BE2C (cell line): ENCODE results near the gene DACT2.

Source experiments
- DNase-seq: peaks from one replicate; pipeline ENCODE4 v3.0.0-alpha.2; 2020
- H3K27me3 ChIP-seq: fragments of 250-450 bp; sonication (Bioruptor Pico); 2 replicates; pipeline ENCODE4 v1.5.1; 2020; ENCODE audit warnings: mild to moderate bottlenecking
- H3K36me3 ChIP-seq: fragments of 250-450 bp; sonication (Bioruptor Pico); 2 replicates; pipeline ENCODE4 v1.5.1; 2020; ENCODE audit warnings: mild to moderate bottlenecking
- H3K4me1 ChIP-seq: fragments of 250-450 bp; sonication (Bioruptor Pico); 2 replicates; pipeline ENCODE4 v1.5.1; 2020
- H3K4me3 ChIP-seq: 2 replicates; pipeline ENCODE4 v1.5.1; 2011; ENCODE audit warnings: low read depth, low read length
- H3K9me3 ChIP-seq: fragments of 250-450 bp; sonication (Bioruptor Pico); 2 replicates; pipeline ENCODE4 v1.5.1; 2020
- TF ChIP-seq, protein P1 (sequence below): IDR thresholded peaks from 2 replicates; pipeline ENCODE4 v1.5.1; 2012; ENCODE audit warnings: mild to moderate bottlenecking, low read depth, low read length

The DACT2 gene

GRCh38 chr6:168365422-168366165 is 46.0 kb upstream of the DACT2 start:
- no peak for DNase-seq
- no peaks in the 10 kb centered on the region for H3K9me3 ChIP-seq
- TF ChIP-seq, protein P1, sequence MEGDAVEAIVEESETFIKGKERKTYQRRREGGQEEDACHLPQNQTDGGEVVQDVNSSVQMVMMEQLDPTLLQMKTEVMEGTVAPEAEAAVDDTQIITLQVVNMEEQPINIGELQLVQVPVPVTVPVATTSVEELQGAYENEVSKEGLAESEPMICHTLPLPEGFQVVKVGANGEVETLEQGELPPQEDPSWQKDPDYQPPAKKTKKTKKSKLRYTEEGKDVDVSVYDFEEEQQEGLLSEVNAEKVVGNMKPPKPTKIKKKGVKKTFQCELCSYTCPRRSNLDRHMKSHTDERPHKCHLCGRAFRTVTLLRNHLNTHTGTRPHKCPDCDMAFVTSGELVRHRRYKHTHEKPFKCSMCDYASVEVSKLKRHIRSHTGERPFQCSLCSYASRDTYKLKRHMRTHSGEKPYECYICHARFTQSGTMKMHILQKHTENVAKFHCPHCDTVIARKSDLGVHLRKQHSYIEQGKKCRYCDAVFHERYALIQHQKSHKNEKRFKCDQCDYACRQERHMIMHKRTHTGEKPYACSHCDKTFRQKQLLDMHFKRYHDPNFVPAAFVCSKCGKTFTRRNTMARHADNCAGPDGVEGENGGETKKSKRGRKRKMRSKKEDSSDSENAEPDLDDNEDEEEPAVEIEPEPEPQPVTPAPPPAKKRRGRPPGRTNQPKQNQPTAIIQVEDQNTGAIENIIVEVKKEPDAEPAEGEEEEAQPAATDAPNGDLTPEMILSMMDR, result no peak
- no peaks in the 10 kb centered on the region for H3K4me1 ChIP-seq
- H3K36me3 ChIP-seq, result no peaks in the 10 kb centered on the region
- H3K4me3 ChIP-seq, result no peak overlapping the region
- no peaks in the 10 kb centered on the region for H3K27me3 ChIP-seq

DNA sequence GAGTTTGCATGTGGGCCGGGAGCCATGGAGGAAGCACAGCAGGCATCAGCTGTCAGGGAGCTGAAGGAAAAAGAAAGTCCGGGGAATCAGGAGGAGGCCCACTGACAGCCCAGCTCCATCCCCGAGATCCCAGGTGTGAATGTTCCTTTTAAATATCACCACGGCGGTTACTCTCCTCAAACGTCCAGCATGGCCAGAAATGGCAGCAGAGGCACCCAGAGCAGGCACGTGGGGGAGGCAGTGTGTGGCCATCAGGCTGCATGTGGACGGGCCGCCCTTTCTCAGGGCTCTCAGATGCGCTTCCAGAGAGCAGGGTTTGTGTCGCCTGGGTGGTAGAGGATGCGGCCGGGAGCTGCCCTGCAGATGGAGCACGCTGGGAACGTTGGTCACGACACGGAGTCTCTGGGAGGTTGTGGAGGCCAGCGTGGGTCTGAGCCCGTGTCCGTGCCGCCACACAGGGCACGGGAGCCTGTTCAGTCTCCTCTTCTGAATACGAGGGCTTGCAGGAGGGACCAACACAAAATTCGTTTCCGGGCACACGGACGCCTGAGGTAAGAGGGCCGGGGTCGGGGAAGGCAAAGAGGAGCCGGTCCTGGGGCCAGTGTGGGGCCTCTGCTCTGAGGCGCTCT is 45.3 kb upstream of the DACT2 start:
- no peaks in the 10 kb centered on the region for H3K27me3 ChIP-seq
- no peak for DNase-seq

DNA sequence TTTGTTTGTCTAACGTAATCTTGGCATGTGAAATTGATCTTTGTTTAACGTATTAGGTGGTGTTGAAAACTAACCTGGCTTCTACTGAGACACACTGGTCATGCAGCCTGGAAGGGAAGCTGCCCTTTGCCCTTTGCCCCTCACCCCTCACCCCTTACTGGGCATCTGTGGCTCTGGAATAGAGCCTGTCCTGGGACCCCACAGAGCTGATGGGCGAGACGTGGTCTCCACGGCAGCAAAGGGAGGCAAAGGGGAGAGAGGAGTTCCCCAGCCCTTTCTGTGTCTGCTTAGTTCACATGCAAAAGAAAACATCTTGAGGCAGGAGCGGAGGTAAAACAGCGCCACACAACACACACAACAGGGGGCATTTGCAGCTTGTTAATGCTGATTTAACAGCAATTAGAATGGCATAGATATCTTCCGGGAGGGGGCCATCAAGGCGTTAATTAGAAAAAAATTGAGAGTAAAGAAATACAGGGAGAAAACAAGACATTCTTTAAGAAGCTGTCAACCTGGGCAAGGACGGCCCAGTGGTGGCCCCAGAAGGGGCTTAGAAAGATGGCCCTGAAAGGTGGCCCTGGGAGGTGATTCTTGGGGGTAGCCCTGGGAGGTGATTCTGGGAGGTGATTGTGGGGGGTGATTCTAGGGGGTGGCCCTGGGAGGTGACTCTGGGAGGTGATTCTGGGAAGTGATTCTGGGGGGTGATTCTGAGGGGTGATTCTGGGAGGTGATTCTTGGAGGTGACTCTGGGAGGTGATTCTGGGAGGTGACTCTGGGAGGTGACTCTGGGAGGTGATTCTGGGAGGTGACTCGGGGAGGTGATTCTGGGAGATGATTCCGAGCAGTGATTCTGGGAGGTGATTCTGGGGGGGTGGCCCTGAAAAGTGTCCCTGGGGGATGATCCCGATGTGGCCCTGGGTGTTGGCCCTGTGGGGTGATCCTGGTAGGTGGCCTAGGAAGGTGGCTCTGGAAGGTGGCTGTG is 44.5 kb upstream of the DACT2 start:
- H3K27me3 ChIP-seq, result no peaks in the 10 kb centered on the region
- no peak overlapping the region for H3K4me3 ChIP-seq
- H3K4me1 ChIP-seq, result no peaks in the 10 kb centered on the region
- no peaks in the 10 kb centered on the region for H3K36me3 ChIP-seq
- TF ChIP-seq, protein P1, result no peak
- no peaks in the 10 kb centered on the region for H3K9me3 ChIP-seq
- DNase-seq, result no peak

More for the DNA sequence above, 45.3 kb upstream of the DACT2 start:
- no peaks in the 10 kb centered on the region for H3K4me1 ChIP-seq
- H3K4me3 ChIP-seq, result no peak overlapping the region
- H3K9me3 ChIP-seq, result no peaks in the 10 kb centered on the region
- H3K36me3 ChIP-seq, result no peaks in the 10 kb centered on the region
- TF ChIP-seq, protein P1, result no peak

DNA sequence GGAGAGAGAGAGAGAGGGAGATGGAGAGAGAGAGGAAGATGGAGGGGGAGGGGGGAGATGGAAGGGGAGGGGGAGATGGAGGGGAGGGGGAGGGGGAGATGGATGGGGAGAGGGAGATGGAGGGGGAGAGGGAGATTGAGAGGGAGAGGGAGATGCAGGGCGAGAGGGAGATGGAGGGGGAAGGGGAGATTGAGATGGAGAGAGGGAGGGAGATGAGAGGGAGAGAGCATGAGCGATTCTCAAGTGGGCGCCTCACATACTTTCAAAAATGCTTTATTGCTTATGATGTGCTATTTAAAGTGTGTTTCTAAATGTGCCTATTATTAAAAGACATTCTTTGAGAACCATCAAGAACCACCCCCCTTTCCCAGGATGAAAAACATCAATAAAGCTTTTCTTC is 43.7 kb upstream of the DACT2 start:
- no peaks in the 10 kb centered on the region for H3K27me3 ChIP-seq
- DNase-seq, result no peak
- no peaks in the 10 kb centered on the region for H3K9me3 ChIP-seq
- TF ChIP-seq, protein P1, result no peak
- H3K4me1 ChIP-seq, result no peaks in the 10 kb centered on the region
- H3K4me3 ChIP-seq, result no peak overlapping the region
- H3K36me3 ChIP-seq, result no peaks in the 10 kb centered on the region

DNA sequence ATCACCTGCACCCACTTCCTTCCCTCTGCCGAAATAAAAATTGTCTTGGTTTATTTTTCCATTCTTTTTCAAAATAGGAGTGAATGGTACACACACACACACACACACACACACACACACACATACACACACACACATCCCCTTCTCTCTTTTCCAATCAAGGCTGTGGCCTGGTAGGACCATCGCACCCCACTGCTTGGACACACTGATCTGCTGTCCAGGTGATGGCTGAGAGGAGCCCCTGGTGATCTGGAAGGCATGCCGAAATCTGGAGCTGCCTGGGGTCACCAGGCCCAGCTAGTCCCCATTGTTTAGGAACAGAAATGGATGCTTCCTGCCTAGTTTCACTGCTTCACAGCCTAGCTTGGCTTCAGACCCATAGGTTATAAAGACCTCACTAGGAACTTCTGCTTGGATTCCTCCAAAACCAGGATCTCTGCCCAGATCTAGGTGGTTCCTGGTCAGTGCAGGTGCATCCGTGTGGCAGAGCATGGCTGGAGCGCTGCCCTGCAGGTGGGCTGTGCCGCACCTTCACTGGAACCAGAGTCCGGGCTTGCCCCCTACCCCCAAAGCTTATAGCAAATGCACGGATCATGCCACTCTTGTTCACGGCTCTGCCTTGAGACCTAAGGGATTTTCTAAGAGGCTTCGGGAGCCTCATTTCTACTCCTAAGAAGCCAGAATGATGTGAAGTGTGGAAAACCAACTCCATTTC is 42.9 kb upstream of the DACT2 start:
- Histone ChIP-seq H3K9me3 (no peaks in the 10 kb centered on the region), H3K4me1 (no peaks in the 10 kb centered on the region), H3K36me3 (no peaks in the 10 kb centered on the region), H3K27me3 (no peaks in the 10 kb centered on the region), H3K4me3 (no peak overlapping the region)
- DNase-seq, result no peak
- TF ChIP-seq, protein P1, result no peak
